Fibroblast of lung (primary cell): Measurements from ENCODE around the gene PSMD8. TPM values are rescaled to one million over a fixed set of nuclear protein-coding genes. Genes with fewer than 3 reads are reported as not detected.
A peak's percentile ranks its signal among the peaks of the same experiment; 100 is the strongest.

ENCODE experiments used
- DNase-seq, 2 donors: peaks; one replicate each; pipeline versions ENCODE4 v3.0.0 to v3.0.0-alpha.2; 2010; ENCODE audit warnings: low read depth in 2 of 2
- H2AFZ ChIP-seq: 2 replicates; pipeline ENCODE4 v1.5.1; 2012; ENCODE audit warnings: low read length, control low read depth, inconsistent platforms
- H3K27ac ChIP-seq: 2 replicates; pipeline ENCODE4 v1.5.1; 2011; ENCODE audit warnings: low read length, control low read depth; ENCODE audit not compliant: insufficient read depth
- H3K27me3 ChIP-seq: 2 replicates; pipeline ENCODE4 v1.5.1; 2011; ENCODE audit warnings: mild to moderate bottlenecking, low read length; ENCODE audit not compliant: control insufficient read depth, insufficient read depth
- H3K36me3 ChIP-seq: 2 replicates; pipeline ENCODE4 v1.5.1; 2011; ENCODE audit warnings: low read length; ENCODE audit not compliant: control insufficient read depth, insufficient read depth
- H3K4me1 ChIP-seq: 2 replicates; pipeline ENCODE4 v1.5.1; 2011; ENCODE audit warnings: low read length; ENCODE audit not compliant: control insufficient read depth, insufficient read depth; ENCODE audit errors: extremely low read depth
- H3K4me2 ChIP-seq: 2 replicates; pipeline ENCODE4 v1.5.1; 2011; ENCODE audit warnings: low read length, control low read depth; ENCODE audit not compliant: insufficient read depth; ENCODE audit errors: extremely low read depth
- H3K4me3 ChIP-seq, 4 experiments: fragments of 200-600 bp in 1 of 4; sonication (generic) in 1 of 4; replicated peaks in 1 of 4; 2 replicates each; pipeline ENCODE4 v1.5.1; 2011 to 2016; ENCODE audit warnings: low read length in 4 of 4, low read depth in 3 of 4, mild to moderate bottlenecking in 3 of 4, control low read depth in 2 of 4, inconsistent platforms in 1 of 4, mixed read lengths in 1 of 4; ENCODE audit not compliant: insufficient read depth in 1 of 4; ENCODE audit errors: control extremely low read depth in 1 of 4
- H3K79me2 ChIP-seq: 2 replicates; pipeline ENCODE4 v1.5.1; 2012; ENCODE audit warnings: mild to moderate bottlenecking, low read length, inconsistent platforms; ENCODE audit not compliant: control insufficient read depth, insufficient read depth
- H3K9ac ChIP-seq: 2 replicates; pipeline ENCODE4 v1.5.1; 2011; ENCODE audit warnings: mild to moderate bottlenecking, low read length, control low read depth; ENCODE audit not compliant: insufficient read depth
- H3K9me3 ChIP-seq: 2 replicates; pipeline ENCODE4 v1.5.1; 2012; ENCODE audit warnings: low read depth, low read length; ENCODE audit not compliant: control insufficient read depth, insufficient read depth
- H4K20me1 ChIP-seq: 2 replicates; pipeline ENCODE4 v1.5.1; 2011; ENCODE audit warnings: low read length; ENCODE audit not compliant: control insufficient read depth, insufficient read depth; ENCODE audit errors: extremely low read depth
- CTCF ChIP-seq, 2 donors: IDR thresholded peaks in 1 of 2; conservative IDR thresholded peaks in 1 of 2; 1 replicate in 1 of 2; 2 replicates in 1 of 2; pipeline ENCODE4 v1.5.1; 2011 to 2012; ENCODE audit warnings: low read length in 2 of 2, control low read depth in 1 of 2, inconsistent platforms in 1 of 2, low read depth in 1 of 2, mild to moderate bottlenecking in 1 of 2
- EZH2 ChIP-seq: IDR thresholded peaks from 2 replicates; pipeline ENCODE4 v1.5.1; 2012; ENCODE audit warnings: low read length, control low read depth, mild to moderate bottlenecking; ENCODE audit errors: missing control alignments
- polyA plus RNA-seq, 2 donors: library from polyadenylated mRNA; depleted of rRNA in 1 of 2; stranded (reverse) in 1 of 2; unstranded in 1 of 2; fragments of >200 nt; gene quantifications; 2 replicates each; pipeline ENCODE4 v1.2.1, GENCODE V29; 2011 to 2012; ENCODE audit warnings: missing spikeins in 1 of 2
- total RNA-seq: library from RNA; depleted of rRNA; stranded (reverse); fragments of >200 nt; gene quantifications from 2 replicates; pipeline ENCODE4 v1.2.1, GENCODE V29; 2014

Gene PSMD8
- total and polyA plus RNA-seq, 2 donors (not counting 1 experiment from before 2014, with no cell fraction given) = 217 to 287 TPM

DNA sequence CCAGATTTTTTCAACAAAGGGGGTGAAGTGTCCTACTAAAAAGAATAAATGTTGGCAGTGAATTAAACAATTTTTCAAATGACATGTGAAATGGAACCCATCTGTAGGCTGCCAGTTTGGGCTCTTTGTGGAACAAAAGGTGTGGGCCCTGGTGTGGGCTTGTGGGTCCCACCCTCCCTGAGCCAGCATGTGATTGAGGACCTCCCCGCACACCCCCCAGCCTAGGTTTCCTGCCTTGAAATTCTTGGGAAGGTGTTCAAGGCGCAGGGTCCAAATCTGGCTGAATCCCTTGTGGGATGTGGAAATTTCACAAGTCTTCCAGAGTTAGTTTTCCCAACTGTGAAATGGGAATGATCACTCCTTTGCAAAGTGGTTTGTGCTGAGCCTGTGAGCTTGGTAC is 9.4 kb downstream of the PSMD8 start:
- Histone ChIP-seq H3K27me3 (no peaks in the 10 kb centered on the region), H3K9me3 (no peaks in the 10 kb centered on the region), H3K4me1 (peaks cover 2% of the 10 kb centered on the region)

GRCh38 chr19:38384209-38385027 is 10.0 kb downstream of the PSMD8 start:
- no peak overlapping the region for H3K27ac ChIP-seq
- H3K27me3 ChIP-seq = no peaks in the 10 kb centered on the region
- no peak overlapping the region for H3K4me2 ChIP-seq
- no peak overlapping the region for H2AFZ ChIP-seq
- peaks cover 6% of the 10 kb centered on the region for H3K79me2 ChIP-seq
- TF ChIP-seq EZH2 (no peak), CTCF (conservative IDR thresholded peaks at IDR 0.05 in 1 of 2, IDR thresholded peaks at IDR 0.05 in 1 of 2; ENCODE audit: low read depth in 1 of 2, low read length in 2 of 2) (peak; percentile 8 to 50)
- peaks cover 2% of the 10 kb centered on the region for H3K4me1 ChIP-seq
- H3K4me3 ChIP-seq = no peak overlapping the region
- peak; percentile 28 to 40 for DNase-seq
- H3K9me3 ChIP-seq = no peaks in the 10 kb centered on the region
- no peak overlapping the region for H3K9ac ChIP-seq
- no peaks in the 10 kb centered on the region for H4K20me1 ChIP-seq
- peaks cover 14% of the 10 kb centered on the region for H3K36me3 ChIP-seq

More for the DNA sequence above, 9.4 kb downstream of the PSMD8 start:
- no peak overlapping the region for H3K27ac ChIP-seq
- H3K79me2 ChIP-seq = peaks cover 4% of the 10 kb centered on the region
- peaks cover 18% of the 10 kb centered on the region for H3K36me3 ChIP-seq
- H3K9ac ChIP-seq = no peak overlapping the region
- H2AFZ ChIP-seq = no peak overlapping the region
- H3K4me2 ChIP-seq = no peak overlapping the region
- TF ChIP-seq CTCF (conservative IDR thresholded peaks at IDR 0.05 in 1 of 2, IDR thresholded peaks at IDR 0.05 in 1 of 2; ENCODE audit: low read depth in 1 of 2, low read length in 2 of 2) = no peak
- no peak for TF ChIP-seq EZH2
- no peak for DNase-seq
- H3K4me3 ChIP-seq = no peak overlapping the region
- no peaks in the 10 kb centered on the region for H4K20me1 ChIP-seq

- H3K36me3 ChIP-seq = peaks cover 13% of the 10 kb centered on the region
Measured at GRCh38 chr19:38385057-38385803, 10.9 kb downstream of the PSMD8 start.

More at GRCh38 chr19:38385057-38385803, 10.9 kb downstream of the PSMD8 start:
- H3K9me3 ChIP-seq = no peaks in the 10 kb centered on the region
- H3K4me1 ChIP-seq = peaks cover 6% of the 10 kb centered on the region
- no peak overlapping the region for H3K4me2 ChIP-seq
- no peak for DNase-seq
- peaks cover 11% of the 10 kb centered on the region for H3K79me2 ChIP-seq
- no peak for TF ChIP-seq EZH2
- TF ChIP-seq CTCF (conservative IDR thresholded peaks at IDR 0.05 in 1 of 2, IDR thresholded peaks at IDR 0.05 in 1 of 2; ENCODE audit: low read depth in 1 of 2, low read length in 2 of 2) = no peak
- H3K27ac ChIP-seq = no peak overlapping the region
- H4K20me1 ChIP-seq = no peaks in the 10 kb centered on the region
- H3K27me3 ChIP-seq = no peaks in the 10 kb centered on the region
- no peak overlapping the region for H3K4me3 ChIP-seq
- H2AFZ ChIP-seq = no peak overlapping the region
- H3K9ac ChIP-seq = no peak overlapping the region
